K562 (cell line): ENCODE measurements around the gene SLC2A4. TPM values are rescaled to one million over a fixed set of nuclear protein-coding genes. Genes with fewer than 3 reads are reported as not detected.
A peak's percentile ranks its signal among the peaks of the same experiment; 100 is the strongest.

Experiments used
- BDP1 ChIP-seq: IDR thresholded peaks from 3 replicates; pipeline ENCODE4 v1.6.1; 2011; ENCODE audit not compliant: insufficient read length, insufficient read depth
- CHD4 ChIP-seq: fragments of 200-600 bp; sonication (generic); IDR thresholded peaks from 3 replicates; pipeline ENCODE4 v1.6.1; 2012; ENCODE audit warnings: low read depth, mild to moderate bottlenecking, mixed read lengths, low read length, inconsistent platforms; ENCODE audit not compliant: insufficient read depth, insufficient replicate concordance, poor library complexity, severe bottlenecking
- FOXJ3 ChIP-seq: sonication (generic); formaldehyde crosslinking; IDR thresholded peaks from 2 replicates; pipeline ENCODE4 v1.4.0; 2020; ENCODE audit warnings: mild to moderate bottlenecking, missing genetic modification reagents
- FOXM1 ChIP-seq, 2 experiments: fragments of 450-650 bp in 1 of 2; sonication (generic) in 1 of 2; formaldehyde crosslinking in 1 of 2; IDR thresholded peaks; 2 replicates each; pipeline versions ENCODE4 v1.6.1 to v1.9.0; 2017 to 2022; ENCODE audit warnings: low read depth in 2 of 2, mild to moderate bottlenecking in 2 of 2, missing genetic modification reagents in 1 of 2, moderate library complexity in 1 of 2
- HDAC6 ChIP-seq: IDR thresholded peaks from 2 replicates; pipeline ENCODE4 v1.6.1; 2012; ENCODE audit warnings: low read depth, mild to moderate bottlenecking, control low read depth, inconsistent platforms, low read length, moderate library complexity
- KDM5B ChIP-seq: fragments of 200-600 bp; sonication (generic); IDR thresholded peaks from 2 replicates; pipeline ENCODE4 v1.6.1; 2012; ENCODE audit warnings: low read depth, mild to moderate bottlenecking, moderate library complexity, low read length, control low read depth, inconsistent platforms; ENCODE audit not compliant: insufficient replicate concordance
- KLF13 ChIP-seq: fragments of 450-650 bp; IDR thresholded peaks from 2 replicates; pipeline ENCODE4 v1.6.1; 2016; ENCODE audit warnings: missing genetic modification characterization, low read depth, mild to moderate bottlenecking, missing compliant biosample characterization, moderate library complexity, borderline replicate concordance
- NBN ChIP-seq: fragments of 450-650 bp; IDR thresholded peaks from 2 replicates; pipeline ENCODE4 v1.6.1; 2016; ENCODE audit warnings: low read depth, mild to moderate bottlenecking
- NCOR1 ChIP-seq: fragments of 450-650 bp; IDR thresholded peaks from 2 replicates; pipeline ENCODE4 v1.6.1; 2016; ENCODE audit warnings: mild to moderate bottlenecking, moderate library complexity
- NFXL1 ChIP-seq: fragments of 450-650 bp; formaldehyde crosslinking; IDR thresholded peaks from 2 replicates; pipeline ENCODE4 v1.4.0; 2021; ENCODE audit warnings: mild to moderate bottlenecking
- NR2F6 ChIP-seq: fragments of 450-650 bp; formaldehyde crosslinking; IDR thresholded peaks from 2 replicates; pipeline ENCODE4 v1.4.0; 2020; ENCODE audit warnings: mild to moderate bottlenecking
- PHF8 ChIP-seq: fragments of 200-600 bp; sonication (generic); IDR thresholded peaks from 2 replicates; pipeline ENCODE4 v1.6.1; 2012; ENCODE audit warnings: mixed run types, mild to moderate bottlenecking, inconsistent platforms, low read length, moderate library complexity, borderline replicate concordance
- PHTF2 ChIP-seq: fragments of 250-450 bp; sonication (Bioruptor Pico); IDR thresholded peaks from 2 replicates; pipeline ENCODE4 v1.5.0; 2021; ENCODE audit warnings: mild to moderate bottlenecking
- PML ChIP-seq: IDR thresholded peaks from 2 replicates; pipeline ENCODE4 v1.6.1; 2012; ENCODE audit warnings: low read length, inconsistent platforms
- RHOXF2B ChIP-seq: fragments of 250-450 bp; sonication (Bioruptor Pico); conservative IDR thresholded peaks from 2 replicates; pipeline ENCODE4 v1.5.1; 2021
- SAP30 ChIP-seq: fragments of 200-600 bp; sonication (generic); IDR thresholded peaks from 2 replicates; pipeline ENCODE4 v1.6.1; 2012; ENCODE audit warnings: borderline replicate concordance, low read depth, mild to moderate bottlenecking, moderate library complexity, low read length, control low read depth, inconsistent platforms; ENCODE audit not compliant: insufficient read depth, poor library complexity, severe bottlenecking
- THAP12 ChIP-seq: fragments of 250-450 bp; sonication (Bioruptor Pico); IDR thresholded peaks from 2 replicates; pipeline ENCODE4 v1.9.0; 2021; ENCODE audit warnings: mild to moderate bottlenecking, inconsistent platforms
- ZC3H11A ChIP-seq: IDR thresholded peaks from 2 replicates; pipeline ENCODE4 v1.6.1; 2012; ENCODE audit warnings: low read depth, low read length, improper control_type of control experiment
- ZKSCAN8 ChIP-seq: fragments of 200-800 bp; sonication (Bioruptor generic); IDR thresholded peaks from 2 replicates; pipeline ENCODE4 v1.6.1; 2016; ENCODE audit warnings: missing genetic modification characterization, missing compliant biosample characterization
- ZNF316 ChIP-seq: fragments of 450-650 bp; IDR thresholded peaks from 2 replicates; pipeline ENCODE4 v1.6.1; 2016
- ZNF57 ChIP-seq: fragments of 450-650 bp; formaldehyde crosslinking; IDR thresholded peaks from 2 replicates; pipeline ENCODE4 v1.4.0; 2020; ENCODE audit warnings: mild to moderate bottlenecking, moderate library complexity
- ZNF583 ChIP-seq: fragments of 250-450 bp; sonication (Bioruptor Pico); IDR thresholded peaks from 2 replicates; pipeline ENCODE4 v1.4.0; 2020
- ZSCAN29 ChIP-seq: fragments of 450-650 bp; IDR thresholded peaks from 2 replicates; pipeline ENCODE4 v1.6.1; 2017
- ZSCAN32 ChIP-seq: fragments of 450-650 bp; formaldehyde crosslinking; IDR thresholded peaks from 2 replicates; pipeline ENCODE4 v1.4.0; 2020; ENCODE audit warnings: mild to moderate bottlenecking, moderate library complexity
- polyA plus RNA-seq, 8 experiments: library from polyadenylated mRNA; depleted of rRNA in 4 of 8; stranded (reverse) in 5 of 8; unstranded in 3 of 8; fragments of >200 nt; fragmentation: Nextera tagmentation in 2 of 8; fragmentation: Illumina TruSeq in 1 of 8; extraction: Ambion mirVana in 2 of 8; extraction: Trizol in 1 of 8; gene quantifications; 2 replicates each; pipeline versions ENCODE4 v1.2.1 to v1.2.3, GENCODE V29; 2011 to 2014; ENCODE audit warnings: inconsistent platforms in 1 of 8, missing spikeins in 1 of 8
- total RNA-seq, 7 experiments: library from RNA; depleted of rRNA in 6 of 7; stranded (reverse); fragments of >200 nt in 6 of 7; fragmentation: Illumina TruSeq in 2 of 7; extraction: Trizol in 2 of 7; gene quantifications; 2 replicates each; pipeline versions ENCODE4 v1.2.1 to v1.2.3, GENCODE V29; 2011 to 2021; ENCODE audit warnings: low replicate concordance in 1 of 7
- TF ChIP-seq, protein P1 (sequence below): fragments of 250-450 bp; sonication (Bioruptor Pico); IDR thresholded peaks from 2 replicates; pipeline ENCODE4 v1.8.0; 2021; ENCODE audit warnings: moderate library complexity, mild to moderate bottlenecking, inconsistent platforms

SLC2A4 gene
- total and polyA plus RNA-seq, 9 of the 15 experiments (the other 6 are each of a cell fraction or from before 2014, with no cell fraction given), result 0.74 to 3.5 (median 1.6) TPM

DNA sequence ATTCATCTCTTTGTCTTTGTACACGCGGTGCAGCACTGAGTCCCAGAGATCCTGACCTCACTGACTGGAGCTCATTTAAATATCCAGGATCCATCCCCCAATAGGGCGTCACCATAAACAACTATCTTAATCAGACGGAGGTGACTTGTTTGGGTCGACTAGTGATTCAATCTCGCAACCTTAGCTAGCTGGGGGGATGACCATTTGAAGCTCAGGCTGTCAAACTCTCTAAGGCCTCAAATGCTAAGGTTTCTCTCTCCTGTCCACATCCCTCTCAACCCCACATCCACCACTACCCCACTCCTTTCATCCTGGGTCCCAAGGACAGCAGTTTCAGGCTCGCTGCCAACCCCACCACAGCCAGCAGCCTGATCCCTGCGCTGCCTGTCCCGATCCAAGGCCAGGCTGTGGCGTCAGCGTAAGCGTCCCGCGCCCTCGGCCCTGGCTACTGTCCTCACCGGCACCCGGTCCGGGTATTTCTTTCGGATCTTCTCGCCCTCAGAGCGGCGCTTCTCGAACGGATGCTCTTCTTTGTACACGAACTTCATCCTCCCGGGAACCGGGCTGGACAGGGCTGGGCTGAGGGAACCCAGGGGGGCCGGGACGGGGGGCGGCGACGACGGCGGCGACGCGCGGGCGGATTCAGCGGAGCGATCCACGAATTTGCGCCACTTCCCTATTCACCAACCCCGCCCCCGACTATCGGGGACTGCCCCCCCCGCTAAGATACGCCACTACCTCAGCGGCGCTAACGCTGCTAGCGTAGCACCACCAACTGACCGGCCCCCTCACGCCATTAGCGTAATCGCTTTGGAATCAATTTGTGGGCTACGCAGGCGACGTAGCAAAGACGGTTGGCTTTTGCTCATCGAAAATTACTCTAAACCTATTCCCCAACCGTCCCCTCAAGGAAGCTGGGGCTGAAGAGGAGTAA is 39.5 kb upstream of the SLC2A4 start, which contains the start of gene GABARAP (continued):
- TF ChIP-seq ZNF316 (no peak), NR2F6 (CRISPR knock-in tag) (0 out of 2 replicates have a peak, but pooled peaks have one; percentile 32), ZC3H11A (no peak), KDM5B (peak; percentile 21), NBN (no peak), CHD4 (no peak), PML (no peak), NCOR1 (no peak), PHF8 (peak; percentile 59; the same call in 1 of the 2 replicates), FOXJ3 (CRISPR knock-in tag) (no peak), NFXL1 (CRISPR knock-in tag) (no peak), ZNF57 (CRISPR knock-in tag) (no peak), KLF13 (tag) (0 out of 2 replicates have a peak, but pooled peaks have one; percentile 28), RHOXF2B (CRISPR knock-in tag) (no peak), FOXM1 (IDR thresholded peaks at IDR 0.05; ENCODE audit: low read depth) (no peak), FOXM1 (CRISPR knock-in tag; IDR thresholded peaks at IDR 0.05; ENCODE audit: low read depth) (no peak), BDP1 (no peak), ZKSCAN8 (CRISPR knock-in tag) (no peak), ZSCAN32 (CRISPR knock-in tag) (no peak), HDAC6 (no peak), ZNF583 (CRISPR knock-in tag) (no peak), PHTF2 (CRISPR knock-in tag) (no peak), THAP12 (no peak), SAP30 (peak; percentile 83), ZSCAN29 (no peak)
- TF ChIP-seq, protein P1, sequence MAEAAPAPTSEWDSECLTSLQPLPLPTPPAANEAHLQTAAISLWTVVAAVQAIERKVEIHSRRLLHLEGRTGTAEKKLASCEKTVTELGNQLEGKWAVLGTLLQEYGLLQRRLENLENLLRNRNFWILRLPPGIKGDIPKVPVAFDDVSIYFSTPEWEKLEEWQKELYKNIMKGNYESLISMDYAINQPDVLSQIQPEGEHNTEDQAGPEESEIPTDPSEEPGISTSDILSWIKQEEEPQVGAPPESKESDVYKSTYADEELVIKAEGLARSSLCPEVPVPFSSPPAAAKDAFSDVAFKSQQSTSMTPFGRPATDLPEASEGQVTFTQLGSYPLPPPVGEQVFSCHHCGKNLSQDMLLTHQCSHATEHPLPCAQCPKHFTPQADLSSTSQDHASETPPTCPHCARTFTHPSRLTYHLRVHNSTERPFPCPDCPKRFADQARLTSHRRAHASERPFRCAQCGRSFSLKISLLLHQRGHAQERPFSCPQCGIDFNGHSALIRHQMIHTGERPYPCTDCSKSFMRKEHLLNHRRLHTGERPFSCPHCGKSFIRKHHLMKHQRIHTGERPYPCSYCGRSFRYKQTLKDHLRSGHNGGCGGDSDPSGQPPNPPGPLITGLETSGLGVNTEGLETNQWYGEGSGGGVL (CRISPR knock-in tag), result no peak
